Esophagus (tissue), 2 donors: ENCODE results near the gene CD79B. TPM values are rescaled to one million over a fixed set of nuclear protein-coding genes. Genes with fewer than 3 reads are reported as not detected.
"Not testable (repeated sequence)": the region's sequence is repeated elsewhere in the genome, so short reads cannot be mapped to it uniquely, and the experiment has no call there.

Experiments
- H3K27ac ChIP-seq, 2 donors: one replicate each; pipeline ENCODE4 v1.5.1; 2013; ENCODE audit warnings: low read depth in 2 of 2, mild to moderate bottlenecking in 2 of 2, inconsistent platforms in 1 of 2, low read length in 1 of 2, moderate library complexity in 1 of 2
- H3K27me3 ChIP-seq, 2 donors: one replicate each; pipeline ENCODE4 v1.6.1; 2013; ENCODE audit warnings: low read length in 2 of 2, control low read depth in 1 of 2, mild to moderate bottlenecking in 1 of 2; ENCODE audit not compliant: insufficient read depth in 2 of 2, control insufficient read depth in 1 of 2
- H3K36me3 ChIP-seq, 2 donors: one replicate each; pipeline ENCODE4 v1.6.1; 2013; ENCODE audit warnings: low read length in 1 of 2; ENCODE audit not compliant: control insufficient read depth in 2 of 2, insufficient read depth in 2 of 2
- H3K4me1 ChIP-seq, 2 donors: one replicate each; pipeline ENCODE4 v1.6.1; 2013; ENCODE audit warnings: low read length in 1 of 2; ENCODE audit not compliant: control insufficient read depth in 2 of 2, insufficient read depth in 2 of 2
- H3K4me3 ChIP-seq, 2 donors: one replicate each; pipeline ENCODE4 v1.5.1; 2013; ENCODE audit warnings: low read length in 2 of 2, mild to moderate bottlenecking in 2 of 2, low read depth in 1 of 2, moderate library complexity in 1 of 2
- H3K9me3 ChIP-seq, 2 donors: one replicate each; pipeline ENCODE4 v1.6.1; 2013; ENCODE audit warnings: mild to moderate bottlenecking in 2 of 2, low read depth in 1 of 2, low read length in 1 of 2, moderate library complexity in 1 of 2; ENCODE audit not compliant: control insufficient read depth in 2 of 2, insufficient read depth in 1 of 2
- WGBS, 2 donors: extraction: QIAGEN DNeasy Blood & Tissue Kit; methylation state at CpG; one replicate each; pipeline ENCODE4 v1.1.7; 2013; 5-methylcytosine and 5-hydroxymethylcytosine counted together
- polyA plus RNA-seq, 2 donors: library from polyadenylated mRNA; stranded (reverse); fragments of 200-250 nt; gene quantifications; one replicate each; pipeline ENCODE4 v1.2.3, GENCODE V29; 2013
- donor health status: healthy with polysubstance abuse.
- donor health status: Bipolar disorder and iron deficiency.

Gene CD79B
- polyA plus RNA-seq, 2 donors = 1.2 to 1.5 TPM

GRCh38 chr17:63917206-63917605 lies 14.9 kb downstream of the CD79B start:
- not testable (repeated sequence) for H3K4me1 ChIP-seq, H3K36me3 ChIP-seq
- 79 to 86% methylated on average over 7 to 11 of the region's 11 CpGs for WGBS, 2 donors

GRCh38 chr17:63916566-63917185 lies 15.5 kb downstream of the CD79B start:
- H3K4me1 ChIP-seq = no peaks in the 10 kb centered on the region
- no peaks in the 10 kb centered on the region for H3K9me3 ChIP-seq
- WGBS, 2 donors = 81 to 83% methylated on average over 12 of the region's 12 CpGs
- H3K4me3 ChIP-seq = no peak overlapping the region
- H3K36me3 ChIP-seq = no peaks in the 10 kb centered on the region
- H3K27ac ChIP-seq = no peak overlapping the region
- H3K27me3 ChIP-seq = no peaks in the 10 kb centered on the region

More at GRCh38 chr17:63917206-63917605, 14.9 kb downstream of the CD79B start:
- not testable (repeated sequence) for H3K27ac ChIP-seq, H3K9me3 ChIP-seq, H3K27me3 ChIP-seq, H3K4me3 ChIP-seq

- H3K9me3 ChIP-seq = not testable (repeated sequence)
These were observed 16.4 kb downstream of the CD79B start for GRCh38 chr17:63915753-63916152.

GRCh38 chr17:63914471-63914870 lies 17.7 kb downstream of the CD79B start:
- no peaks in the 10 kb centered on the region for H3K36me3 ChIP-seq
- 93 to 98% methylated on average over 7 of the region's 7 CpGs for WGBS, 2 donors
- no peak overlapping the region for H3K27ac ChIP-seq
- H3K4me1 ChIP-seq = no peaks in the 10 kb centered on the region
- H3K4me3 ChIP-seq = no peak overlapping the region
- no peaks in the 10 kb centered on the region for H3K27me3 ChIP-seq
- H3K9me3 ChIP-seq = no peaks in the 10 kb centered on the region

More at GRCh38 chr17:63915753-63916152, 16.4 kb downstream of the CD79B start:
- not testable (repeated sequence) for H3K4me1 ChIP-seq, H3K36me3 ChIP-seq, H3K27ac ChIP-seq, H3K27me3 ChIP-seq, H3K4me3 ChIP-seq
- 69 to 77% methylated on average over 10 of the region's 10 CpGs for WGBS, 2 donors

GRCh38 chr17:63911657-63912100 lies 20.5 kb downstream of the CD79B start:
- 36 to 46% methylated on average over 7 to 8 of the region's 8 CpGs for WGBS, 2 donors
- Histone ChIP-seq H3K36me3 (no peaks in the 10 kb centered on the region), H3K27me3 (no peaks in the 10 kb centered on the region), H3K27ac (no peak overlapping the region), H3K4me3 (no peak overlapping the region), H3K4me1 (no peaks in the 10 kb centered on the region), H3K9me3 (no peaks in the 10 kb centered on the region)

- Histone ChIP-seq H3K9me3 (no peaks in the 10 kb centered on the region), H3K4me3 (no peak within 1 kb of the TSS), H3K27me3 (no peaks in the 10 kb centered on the region), H3K36me3 (no peaks in the 10 kb centered on the region), H3K4me1 (no peaks in the 10 kb centered on the region), H3K27ac (no peak within 1 kb of the TSS)
- 63 to 69% methylated on average over 15 of the region's 15 CpGs for WGBS, 2 donors
These were observed 21.0 kb downstream of the CD79B start, which contains the start of gene CSHL1 for GRCh38 chr17:63911041-63911635. CSHL1 (minus strand) TSS chr17:63911258; CDS start chr17:63911196, 62 bp downstream.

- WGBS, 2 donors = 79 to 85% methylated on average over 14 of the region's 14 CpGs
- Histone ChIP-seq H3K27me3 (no peaks in the 10 kb centered on the region), H3K4me1 (no peaks in the 10 kb centered on the region), H3K4me3 (no peak overlapping the region), H3K27ac (no peak overlapping the region), H3K9me3 (no peaks in the 10 kb centered on the region), H3K36me3 (no peaks in the 10 kb centered on the region)
These were observed 22.0 kb downstream of the CD79B start for GRCh38 chr17:63910096-63910495.

- not testable (repeated sequence) for H3K9me3 ChIP-seq, H3K36me3 ChIP-seq, H3K27ac ChIP-seq, H3K4me3 ChIP-seq, H3K4me1 ChIP-seq, H3K27me3 ChIP-seq
- WGBS, 2 donors = 89 to 91% methylated on average over 10 of the region's 10 CpGs
These were observed 22.5 kb downstream of the CD79B start for GRCh38 chr17:63909586-63909985.

- not testable (repeated sequence) for H3K4me1 ChIP-seq, H3K9me3 ChIP-seq, H3K4me3 ChIP-seq, H3K27me3 ChIP-seq, H3K36me3 ChIP-seq, H3K27ac ChIP-seq
- 60 to 61% methylated on average over 10 to 11 of the region's 12 CpGs for WGBS, 2 donors
These were observed 24.9 kb downstream of the CD79B start for GRCh38 chr17:63907161-63907778.

- H3K4me3 ChIP-seq, H3K36me3 ChIP-seq, H3K27ac ChIP-seq, H3K4me1 ChIP-seq, H3K27me3 ChIP-seq, H3K9me3 ChIP-seq: not testable (repeated sequence)
- WGBS, 2 donors = 83 to 91% methylated on average over 8 of the region's 8 CpGs
These were observed 27.3 kb downstream of the CD79B start for GRCh38 chr17:63904796-63905195.
